ENCODE measurements around the gene ZFR2.

Gene ZFR2

GRCh38 chr19:3826163-3826562 lies 42.7 kb downstream of the ZFR2 start:
- no peak for DNase-seq (ENCODE audit: low read depth)
- TF ChIP-seq CTCF (IDR thresholded peaks at IDR 0.05; ENCODE audit: control insufficient read depth, insufficient read depth, low read depth, low read length, missing control alignments) = no peak
- H3K4me3 ChIP-seq (ENCODE audit: control insufficient read depth, low read depth, low read length) = no peak overlapping the region

DNA sequence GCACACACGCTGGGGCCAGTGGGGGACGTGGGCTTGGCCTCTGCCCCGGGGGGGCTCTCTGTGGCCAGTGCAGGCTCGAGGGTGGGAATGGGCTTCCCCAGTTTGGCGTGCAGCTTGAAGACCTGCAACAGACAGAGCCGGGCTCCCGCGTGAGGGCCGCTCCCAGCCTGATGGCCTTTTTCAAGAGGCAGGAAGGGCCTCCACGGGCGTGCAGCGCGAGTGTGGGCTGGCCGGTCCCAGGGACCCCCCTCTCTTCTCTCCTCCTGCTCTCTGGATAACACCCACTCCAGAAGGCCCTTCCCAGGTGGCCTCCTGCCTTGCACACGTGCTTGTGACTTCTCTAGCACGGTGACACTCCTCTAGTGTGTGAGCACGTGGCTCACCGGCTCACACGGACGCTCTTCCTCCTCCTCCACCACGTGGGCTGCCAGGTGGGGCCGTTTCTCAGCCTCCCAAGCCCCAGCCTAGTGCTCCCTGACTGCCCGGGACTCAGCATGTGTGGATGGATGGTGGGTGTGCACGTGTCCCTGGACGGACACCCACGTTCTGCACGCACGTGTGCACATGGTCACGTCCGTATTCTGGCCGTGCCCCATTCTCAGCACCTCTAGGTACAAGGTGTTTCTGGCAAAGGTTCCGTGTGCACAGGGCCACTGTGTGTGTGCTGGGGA lies 43.4 kb downstream of the ZFR2 start:
- no peak for TF ChIP-seq CTCF (IDR thresholded peaks at IDR 0.05; ENCODE audit: control insufficient read depth, insufficient read depth, low read depth, low read length, missing control alignments)
- no peak for DNase-seq (ENCODE audit: low read depth)
- H3K4me3 ChIP-seq (ENCODE audit: control insufficient read depth, low read depth, low read length) = no peak overlapping the region

- no peak for DNase-seq (ENCODE audit: low read depth)
- H3K4me3 ChIP-seq (ENCODE audit: control insufficient read depth, low read depth, low read length) = no peak overlapping the region
- no peak for TF ChIP-seq CTCF (IDR thresholded peaks at IDR 0.05; ENCODE audit: control insufficient read depth, insufficient read depth, low read depth, low read length, missing control alignments)
Observed at GRCh38 chr19:3823350-3823713, 45.5 kb downstream of the ZFR2 start.

DNA sequence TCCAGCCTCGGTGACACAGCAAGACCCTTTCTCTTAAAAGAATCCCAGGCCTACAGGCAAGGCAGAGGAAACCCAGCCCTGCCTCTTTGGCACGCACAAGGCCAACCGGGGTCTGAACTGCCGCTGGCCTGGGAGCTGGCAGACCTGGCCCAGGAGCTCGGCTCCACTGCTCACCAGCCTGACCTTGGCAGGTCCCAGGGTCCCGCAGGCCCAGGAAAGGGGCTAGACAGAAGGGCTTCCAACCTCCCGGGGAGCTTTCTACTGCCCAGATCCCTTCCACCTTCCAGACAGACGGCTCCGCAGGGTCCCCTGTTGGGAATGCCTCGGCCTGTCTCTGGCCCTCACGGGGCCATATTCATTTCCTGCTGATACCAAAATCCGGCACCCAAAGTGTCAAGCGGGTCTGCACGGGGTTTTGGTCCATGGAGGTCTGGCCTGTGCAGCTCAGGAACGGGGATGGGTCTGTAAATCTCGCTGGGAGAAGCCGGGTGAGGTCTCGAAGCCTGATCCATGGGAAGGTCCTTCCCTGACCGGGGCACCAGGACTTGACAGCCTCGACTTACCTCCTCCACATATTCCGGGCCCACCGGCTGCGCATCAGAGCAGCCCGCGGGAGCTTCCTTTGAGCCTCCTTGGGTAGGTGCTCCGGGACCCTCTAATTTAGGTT lies 46.0 kb downstream of the ZFR2 start:
- TF ChIP-seq CTCF (IDR thresholded peaks at IDR 0.05; ENCODE audit: control insufficient read depth, insufficient read depth, low read depth, low read length, missing control alignments) = no peak
- no peak overlapping the region for H3K4me3 ChIP-seq (ENCODE audit: control insufficient read depth, low read depth, low read length)
- no peak for DNase-seq (ENCODE audit: low read depth)

DNA sequence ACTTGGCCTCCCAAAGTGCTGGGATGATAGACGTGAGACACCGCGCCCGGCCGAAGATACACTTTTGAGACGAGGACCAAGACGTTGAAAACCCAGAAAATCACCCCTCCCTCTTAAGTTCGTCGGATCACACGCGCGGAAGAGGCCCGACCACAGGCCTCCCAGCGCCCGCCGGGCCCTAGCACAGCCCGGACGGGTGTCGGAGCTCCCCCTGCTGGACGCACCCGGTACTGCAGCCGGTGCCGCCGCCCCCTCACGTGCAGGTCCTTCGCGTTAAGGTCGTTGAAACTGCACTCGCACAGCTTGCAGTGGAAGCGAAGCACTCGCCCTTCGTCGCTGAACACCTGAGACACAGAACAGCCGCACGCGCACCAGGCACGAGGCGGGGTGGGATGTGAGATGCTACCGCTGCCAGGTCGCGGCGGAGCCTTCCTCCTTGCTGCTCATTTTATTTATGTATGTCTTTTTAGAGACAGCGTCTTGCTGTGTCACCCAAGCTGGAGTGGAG lies 46.9 kb downstream of the ZFR2 start:
- no peak for DNase-seq (ENCODE audit: low read depth)

GRCh38 chr19:3821156-3821555 lies 47.7 kb downstream of the ZFR2 start:
- no peak for DNase-seq (ENCODE audit: low read depth)
- H3K4me3 ChIP-seq (ENCODE audit: control insufficient read depth, low read depth, low read length) = no peak overlapping the region
- no peak for TF ChIP-seq CTCF (IDR thresholded peaks at IDR 0.05; ENCODE audit: control insufficient read depth, insufficient read depth, low read depth, low read length, missing control alignments)

More for the DNA sequence above, 46.9 kb downstream of the ZFR2 start:
- peak; percentile 94 for TF ChIP-seq CTCF (IDR thresholded peaks at IDR 0.05; ENCODE audit: control insufficient read depth, insufficient read depth, low read depth, low read length, missing control alignments)
- H3K4me3 ChIP-seq (ENCODE audit: control insufficient read depth, low read depth, low read length) = no peak overlapping the region

Data from AG09309 (cell line).